Measurements from ENCODE around the gene NRIP2.

The NRIP2 gene

DNA sequence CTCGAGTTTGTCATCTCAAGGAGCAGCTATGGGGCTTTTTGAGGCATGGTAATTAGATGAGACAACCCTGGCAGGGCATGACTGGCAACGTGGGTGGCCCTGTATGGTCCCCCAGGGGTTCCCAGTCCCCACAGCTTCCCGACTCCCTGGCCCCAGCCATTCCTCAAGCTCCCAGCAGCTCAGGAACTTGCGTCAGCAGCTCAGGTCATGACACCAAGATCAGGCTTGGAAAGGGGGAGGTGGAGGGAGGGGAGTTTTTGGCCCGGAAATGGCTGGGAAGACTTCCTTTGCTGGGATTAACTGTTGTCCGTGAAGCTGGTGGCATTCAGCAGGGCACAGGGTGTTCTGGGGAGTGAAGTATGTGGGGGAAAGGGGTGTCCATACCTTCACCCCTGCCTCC is 10.4 kb upstream of the NRIP2 start:
- Histone ChIP-seq H4K20me1 (ENCODE audit: insufficient read depth, low read length) (no peaks in the 10 kb centered on the region), H3F3A (ENCODE audit: insufficient read depth, low read length) (no peaks in the 10 kb centered on the region), H3K9me3 (ENCODE audit: low read length) (no peaks in the 10 kb centered on the region), H3K79me2 (ENCODE audit: insufficient read depth, low read length) (no peaks in the 10 kb centered on the region), H3K9me2 (ENCODE audit: low read depth, low read length) (no peaks in the 10 kb centered on the region), H3K4me3 (ENCODE audit: low read depth, low read length, poor library complexity, severe bottlenecking) (no peak overlapping the region), H3K4me2 (ENCODE audit: low read length) (no peak overlapping the region), H3K27ac (ENCODE audit: low read depth, low read length, poor library complexity, severe bottlenecking) (no peak overlapping the region), H3K9ac (ENCODE audit: low read length) (no peak overlapping the region; the same call in 1 of the 2 replicates), H2AFZ (ENCODE audit: low read length) (no peak overlapping the region), H3K4me1 (ENCODE audit: insufficient read depth, low read length, severe bottlenecking) (no peaks in the 10 kb centered on the region), H3K27me3 (ENCODE audit: insufficient read depth, low read length) (no peaks in the 10 kb centered on the region), H3K36me3 (ENCODE audit: insufficient read depth, low read length) (no peaks in the 10 kb centered on the region)
- TF ChIP-seq EZH2 (IDR thresholded peaks at IDR 0.05; ENCODE audit: borderline replicate concordance, low read length): no peak
- TF ChIP-seq, protein P1, sequence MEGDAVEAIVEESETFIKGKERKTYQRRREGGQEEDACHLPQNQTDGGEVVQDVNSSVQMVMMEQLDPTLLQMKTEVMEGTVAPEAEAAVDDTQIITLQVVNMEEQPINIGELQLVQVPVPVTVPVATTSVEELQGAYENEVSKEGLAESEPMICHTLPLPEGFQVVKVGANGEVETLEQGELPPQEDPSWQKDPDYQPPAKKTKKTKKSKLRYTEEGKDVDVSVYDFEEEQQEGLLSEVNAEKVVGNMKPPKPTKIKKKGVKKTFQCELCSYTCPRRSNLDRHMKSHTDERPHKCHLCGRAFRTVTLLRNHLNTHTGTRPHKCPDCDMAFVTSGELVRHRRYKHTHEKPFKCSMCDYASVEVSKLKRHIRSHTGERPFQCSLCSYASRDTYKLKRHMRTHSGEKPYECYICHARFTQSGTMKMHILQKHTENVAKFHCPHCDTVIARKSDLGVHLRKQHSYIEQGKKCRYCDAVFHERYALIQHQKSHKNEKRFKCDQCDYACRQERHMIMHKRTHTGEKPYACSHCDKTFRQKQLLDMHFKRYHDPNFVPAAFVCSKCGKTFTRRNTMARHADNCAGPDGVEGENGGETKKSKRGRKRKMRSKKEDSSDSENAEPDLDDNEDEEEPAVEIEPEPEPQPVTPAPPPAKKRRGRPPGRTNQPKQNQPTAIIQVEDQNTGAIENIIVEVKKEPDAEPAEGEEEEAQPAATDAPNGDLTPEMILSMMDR (IDR thresholded peaks at IDR 0.05; ENCODE audit: low read length): no peak

DNA sequence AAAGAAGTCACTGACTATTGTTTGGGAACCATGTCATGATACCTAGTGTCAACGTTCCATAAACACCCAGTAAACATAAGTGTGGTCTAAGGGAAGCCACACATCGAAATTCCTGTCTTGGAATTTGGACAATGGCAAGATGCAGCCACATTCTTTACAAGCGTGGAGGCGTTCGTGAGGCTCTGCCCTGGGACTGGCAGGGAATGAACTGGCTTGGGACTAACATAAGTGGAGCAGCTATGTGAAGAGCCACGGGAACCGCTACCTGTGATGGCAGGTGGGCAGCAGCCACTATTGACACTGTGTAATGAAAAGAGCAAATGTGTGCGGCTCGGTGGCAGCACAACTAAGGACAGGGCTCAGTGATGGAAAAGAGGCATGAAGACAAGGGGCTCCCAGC is 10.0 kb upstream of the NRIP2 start:
- Histone ChIP-seq H3K9me2 (ENCODE audit: low read depth, low read length) (no peaks in the 10 kb centered on the region), H3K4me1 (ENCODE audit: insufficient read depth, low read length, severe bottlenecking) (no peaks in the 10 kb centered on the region), H3F3A (ENCODE audit: insufficient read depth, low read length) (no peaks in the 10 kb centered on the region), H3K79me2 (ENCODE audit: insufficient read depth, low read length) (no peaks in the 10 kb centered on the region), H4K20me1 (ENCODE audit: insufficient read depth, low read length) (no peaks in the 10 kb centered on the region), H3K27me3 (ENCODE audit: insufficient read depth, low read length) (no peaks in the 10 kb centered on the region), H3K4me2 (ENCODE audit: low read length) (no peak overlapping the region), H2AFZ (ENCODE audit: low read length) (no peak overlapping the region), H3K27ac (ENCODE audit: low read depth, low read length, poor library complexity, severe bottlenecking) (no peak overlapping the region), H3K9me3 (ENCODE audit: low read length) (no peaks in the 10 kb centered on the region), H3K4me3 (ENCODE audit: low read depth, low read length, poor library complexity, severe bottlenecking) (no peak overlapping the region), H3K9ac (ENCODE audit: low read length) (no peak overlapping the region), H3K36me3 (ENCODE audit: insufficient read depth, low read length) (no peaks in the 10 kb centered on the region)
- TF ChIP-seq, protein P1 (IDR thresholded peaks at IDR 0.05; ENCODE audit: low read length): no peak
- TF ChIP-seq EZH2 (IDR thresholded peaks at IDR 0.05; ENCODE audit: borderline replicate concordance, low read length): no peak

DNA sequence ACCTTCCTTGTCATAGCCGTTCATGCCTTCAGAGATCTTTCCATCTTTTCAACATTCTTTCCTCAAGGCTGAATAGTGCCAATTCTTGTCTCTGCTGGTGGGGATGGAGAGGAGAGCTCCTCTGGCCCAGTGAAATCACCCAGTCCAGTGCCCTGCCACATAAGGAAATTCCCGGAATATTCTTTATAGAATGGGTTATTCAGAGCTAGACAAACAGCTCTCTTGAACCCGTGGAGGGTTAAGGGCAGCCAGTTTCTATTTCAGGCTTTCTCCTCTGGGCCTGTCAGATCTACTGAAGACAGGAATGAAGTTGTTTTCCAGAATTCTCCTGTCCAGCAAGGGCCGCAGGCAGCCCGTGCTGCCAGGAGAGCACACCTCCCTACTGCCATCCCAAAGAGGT is 8.1 kb upstream of the NRIP2 start:
- no peak overlapping the region for H3K4me2 ChIP-seq (ENCODE audit: low read length)
- no peak overlapping the region for H2AFZ ChIP-seq (ENCODE audit: low read length)
- H3F3A ChIP-seq (ENCODE audit: insufficient read depth, low read length): no peaks in the 10 kb centered on the region
- no peaks in the 10 kb centered on the region for H3K4me1 ChIP-seq (ENCODE audit: insufficient read depth, low read length, severe bottlenecking)
- H3K27me3 ChIP-seq (ENCODE audit: insufficient read depth, low read length): no peaks in the 10 kb centered on the region
- no peak overlapping the region for H3K9ac ChIP-seq (ENCODE audit: low read length)
- no peaks in the 10 kb centered on the region for H4K20me1 ChIP-seq (ENCODE audit: insufficient read depth, low read length)
- TF ChIP-seq EZH2 (IDR thresholded peaks at IDR 0.05; ENCODE audit: borderline replicate concordance, low read length): no peak
- TF ChIP-seq, protein P1 (IDR thresholded peaks at IDR 0.05; ENCODE audit: low read length): no peak
- no peaks in the 10 kb centered on the region for H3K36me3 ChIP-seq (ENCODE audit: insufficient read depth, low read length)
- H3K9me3 ChIP-seq (ENCODE audit: low read length): no peaks in the 10 kb centered on the region
- H3K4me3 ChIP-seq (ENCODE audit: low read depth, low read length, poor library complexity, severe bottlenecking): no peak overlapping the region
- H3K9me2 ChIP-seq (ENCODE audit: low read depth, low read length): no peaks in the 10 kb centered on the region
- no peak overlapping the region for H3K27ac ChIP-seq (ENCODE audit: low read depth, low read length, poor library complexity, severe bottlenecking)
- no peaks in the 10 kb centered on the region for H3K79me2 ChIP-seq (ENCODE audit: insufficient read depth, low read length)

Data from OCI-LY1 (cell line).